ENCODE data around the gene MARVELD3.
"Not testable (repeated sequence)": the region's sequence is repeated elsewhere in the genome, so short reads cannot be mapped to it uniquely, and the experiment has no call there.

MARVELD3 gene

DNA sequence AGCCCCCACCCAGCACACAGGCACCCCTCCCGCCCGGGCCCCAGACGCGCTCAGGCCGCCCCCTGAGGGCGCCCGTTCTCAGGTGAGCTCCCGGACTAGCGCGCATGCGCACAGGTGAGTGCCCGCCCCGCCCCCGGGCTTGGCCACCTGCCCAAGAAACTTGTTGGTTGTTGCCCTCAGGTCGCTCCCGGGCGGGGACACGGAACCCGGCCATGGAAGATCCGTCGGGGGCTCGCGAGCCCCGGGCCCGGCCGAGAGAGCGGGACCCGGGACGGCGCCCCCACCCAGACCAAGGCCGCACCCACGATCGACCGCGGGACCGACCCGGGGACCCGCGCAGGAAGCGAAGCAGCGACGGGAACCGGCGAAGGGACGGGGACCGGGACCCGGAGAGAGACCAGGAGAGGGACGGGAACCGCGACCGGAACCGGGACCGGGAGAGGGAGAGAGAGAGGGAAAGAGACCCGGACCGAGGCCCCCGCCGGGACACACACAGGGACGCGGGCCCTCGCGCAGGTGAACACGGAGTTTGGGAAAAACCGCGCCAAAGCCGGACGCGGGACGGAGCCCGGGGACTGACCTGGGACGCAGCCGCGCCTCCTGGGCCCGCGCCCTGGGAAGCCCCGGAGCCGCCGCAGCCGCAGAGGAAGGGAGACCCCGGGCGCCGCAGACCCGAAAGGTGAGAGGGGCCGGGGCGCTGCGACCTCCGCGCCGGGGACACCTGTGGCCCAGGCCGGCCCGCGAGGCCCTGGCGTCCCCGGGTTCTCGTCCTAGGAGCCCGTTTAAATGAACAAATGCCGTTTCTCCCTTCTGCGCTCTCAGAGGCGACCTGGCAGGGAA lies at the start of gene MARVELD3:
TSS of gene MARVELD3 (plus strand) at position 167 of the 840 bp plus-strand sequence. CDS start at position 213, 46 bp downstream.
- DNase-seq, result no peak

DNA sequence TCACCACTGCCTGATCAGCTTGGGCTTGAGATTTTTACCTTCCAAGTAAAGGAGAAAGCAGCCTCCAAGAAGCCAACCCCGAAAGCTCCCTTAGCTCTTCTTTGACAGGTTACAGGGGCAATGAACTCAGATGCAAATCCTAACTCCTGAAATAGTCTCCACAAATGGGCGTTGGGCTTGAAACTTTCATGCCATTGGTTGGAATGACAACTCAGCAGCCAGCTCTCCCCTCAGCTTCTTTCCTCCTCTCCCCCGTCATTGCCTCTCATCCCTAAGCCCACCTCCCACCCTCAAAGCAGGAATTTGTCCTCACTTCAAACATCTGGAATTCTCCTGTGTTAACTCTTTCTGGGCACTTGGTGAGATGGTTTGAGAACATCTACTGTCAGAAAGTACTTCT lies 49.0 kb upstream of the MARVELD3 start, which contains the start of gene TAT:
TSS of gene TAT (minus strand) at position 122 of the 400 bp plus-strand sequence. CDS start 677 bp downstream, outside the sequence.
- no peak for DNase-seq

DNA sequence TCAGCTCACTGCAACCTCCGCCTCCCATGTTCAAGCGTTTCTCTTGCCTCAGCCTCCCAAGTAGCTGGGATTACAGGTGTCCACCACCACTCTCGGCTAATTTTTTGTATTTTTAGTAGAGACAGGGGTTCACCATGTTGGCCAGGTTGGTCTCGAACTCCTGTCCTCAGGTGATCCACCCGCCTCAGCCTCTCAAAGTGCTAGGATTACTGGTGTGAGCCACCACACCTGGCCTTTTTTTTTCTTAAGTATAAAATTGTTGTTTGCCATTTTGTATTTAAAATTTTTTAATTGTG lies 43.5 kb upstream of the MARVELD3 start:
- not testable (repeated sequence) for DNase-seq

DNA sequence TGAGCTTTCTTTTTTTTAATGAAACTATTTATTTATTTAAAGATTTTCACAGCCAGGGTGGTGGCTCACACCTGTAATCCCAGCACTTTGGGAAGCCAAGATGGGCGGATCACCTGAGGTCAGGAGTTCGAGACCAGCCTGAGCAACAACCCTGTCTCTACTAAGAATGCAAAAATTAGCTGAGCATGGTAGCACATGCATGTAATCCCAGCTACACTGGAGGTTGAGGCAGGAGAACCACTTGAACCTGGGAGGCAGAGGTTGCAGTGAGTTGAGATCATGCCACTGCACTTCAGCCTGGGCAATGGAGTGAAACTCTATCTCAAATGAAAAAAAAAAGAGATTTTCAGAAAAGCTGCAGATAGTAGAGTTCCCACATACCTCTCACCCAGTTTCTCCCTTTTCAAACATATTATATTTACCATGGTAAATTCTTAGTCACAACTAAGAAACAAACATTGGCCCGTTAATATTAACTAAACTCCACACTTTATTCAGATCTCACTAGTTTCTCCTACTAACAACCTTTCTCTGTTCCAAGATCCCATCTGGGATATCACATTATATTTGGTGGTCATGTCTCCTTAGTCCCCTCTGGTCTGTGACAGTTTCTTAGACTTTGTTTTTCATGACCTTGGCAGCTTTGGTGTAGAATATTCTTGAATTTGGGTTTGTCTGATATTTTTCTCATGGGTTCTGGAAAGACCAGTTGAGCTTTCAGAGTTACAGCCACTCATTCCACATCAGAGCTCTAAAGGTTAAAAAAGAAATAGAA lies 41.3 kb upstream of the MARVELD3 start:
- no peak for DNase-seq

DNA sequence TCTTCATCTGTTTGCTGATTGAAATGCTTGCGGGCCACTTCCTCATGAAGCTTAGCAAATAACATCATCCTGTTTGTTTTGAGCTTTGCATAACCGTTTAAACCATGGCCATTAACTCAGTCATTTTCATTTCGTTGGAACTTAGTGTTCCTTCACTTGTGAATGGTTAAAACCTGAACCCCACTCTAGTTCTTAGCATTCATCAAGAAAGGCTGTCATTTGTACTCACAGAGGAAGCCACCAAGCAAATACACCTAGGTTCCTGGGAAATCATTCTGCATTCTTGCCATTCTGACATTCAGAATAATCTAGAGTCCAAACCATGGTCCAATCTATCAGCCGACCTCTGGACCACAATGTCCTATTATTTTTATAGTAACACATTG lies 40.7 kb upstream of the MARVELD3 start:
- DNase-seq, result no peak

DNA sequence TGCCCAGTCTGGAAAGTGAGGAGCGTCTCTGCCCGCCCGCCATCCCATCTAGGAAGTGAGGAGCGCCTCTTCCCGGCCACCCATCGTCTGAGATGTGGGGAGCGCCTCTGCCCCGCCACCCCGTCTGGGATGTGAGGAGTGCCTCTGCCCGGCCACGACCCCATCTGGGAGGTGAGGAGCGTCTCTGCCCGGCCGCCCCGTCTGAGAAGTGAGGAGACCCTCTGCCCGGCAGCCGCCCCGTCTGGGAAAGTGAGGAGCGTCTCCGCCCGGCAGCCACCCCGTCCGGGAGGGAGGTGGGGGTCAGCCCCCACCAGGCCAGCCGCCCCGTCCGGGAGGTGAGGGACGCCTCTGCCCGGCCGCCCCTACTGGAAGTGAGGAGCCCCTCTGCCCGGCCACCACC lies 36.6 kb upstream of the MARVELD3 start:
- DNase-seq, result not testable (repeated sequence)

GRCh38 chr16:71590071-71590470 lies 35.9 kb upstream of the MARVELD3 start:
- DNase-seq, result not testable (repeated sequence)

DNA sequence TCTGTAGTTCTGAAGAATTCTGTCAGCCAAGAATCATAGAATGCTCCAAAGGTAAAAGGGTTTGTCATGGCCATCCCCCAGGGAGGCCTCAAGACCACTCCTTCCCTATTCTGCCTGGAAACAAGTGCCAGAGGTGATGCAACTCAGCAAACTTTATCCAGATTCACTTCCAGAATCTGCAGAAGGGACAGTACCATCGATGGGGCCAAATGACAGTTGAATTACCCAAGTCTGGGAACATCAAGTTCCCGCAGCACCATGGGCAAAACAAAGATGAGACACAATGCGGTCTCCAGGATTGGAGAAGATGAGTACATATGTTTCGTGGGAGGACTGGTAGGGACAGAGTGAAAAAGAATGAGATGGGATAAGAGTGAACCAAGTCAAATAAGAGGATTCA lies 35.4 kb upstream of the MARVELD3 start:
- DNase-seq, result no peak

DNA sequence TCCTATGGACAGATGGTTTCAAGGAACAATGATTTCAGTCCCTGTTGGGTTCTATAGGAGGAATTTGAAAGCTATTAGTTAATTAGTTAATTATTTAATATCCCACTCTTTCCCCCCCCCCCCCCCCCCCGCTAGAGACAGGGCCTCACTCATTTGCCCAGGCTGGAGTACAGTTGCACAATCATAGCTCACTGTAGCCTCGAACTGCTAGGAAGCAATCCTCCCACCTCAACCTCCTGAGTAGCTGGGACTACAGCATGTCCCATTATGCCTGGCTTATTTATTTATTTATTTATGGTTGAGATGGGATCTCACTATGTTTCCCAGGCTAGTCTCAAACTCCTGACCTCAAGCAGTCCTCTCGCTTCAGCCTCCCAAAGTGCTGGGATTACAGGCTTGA lies 34.1 kb upstream of the MARVELD3 start:
- DNase-seq, result no peak

DNA sequence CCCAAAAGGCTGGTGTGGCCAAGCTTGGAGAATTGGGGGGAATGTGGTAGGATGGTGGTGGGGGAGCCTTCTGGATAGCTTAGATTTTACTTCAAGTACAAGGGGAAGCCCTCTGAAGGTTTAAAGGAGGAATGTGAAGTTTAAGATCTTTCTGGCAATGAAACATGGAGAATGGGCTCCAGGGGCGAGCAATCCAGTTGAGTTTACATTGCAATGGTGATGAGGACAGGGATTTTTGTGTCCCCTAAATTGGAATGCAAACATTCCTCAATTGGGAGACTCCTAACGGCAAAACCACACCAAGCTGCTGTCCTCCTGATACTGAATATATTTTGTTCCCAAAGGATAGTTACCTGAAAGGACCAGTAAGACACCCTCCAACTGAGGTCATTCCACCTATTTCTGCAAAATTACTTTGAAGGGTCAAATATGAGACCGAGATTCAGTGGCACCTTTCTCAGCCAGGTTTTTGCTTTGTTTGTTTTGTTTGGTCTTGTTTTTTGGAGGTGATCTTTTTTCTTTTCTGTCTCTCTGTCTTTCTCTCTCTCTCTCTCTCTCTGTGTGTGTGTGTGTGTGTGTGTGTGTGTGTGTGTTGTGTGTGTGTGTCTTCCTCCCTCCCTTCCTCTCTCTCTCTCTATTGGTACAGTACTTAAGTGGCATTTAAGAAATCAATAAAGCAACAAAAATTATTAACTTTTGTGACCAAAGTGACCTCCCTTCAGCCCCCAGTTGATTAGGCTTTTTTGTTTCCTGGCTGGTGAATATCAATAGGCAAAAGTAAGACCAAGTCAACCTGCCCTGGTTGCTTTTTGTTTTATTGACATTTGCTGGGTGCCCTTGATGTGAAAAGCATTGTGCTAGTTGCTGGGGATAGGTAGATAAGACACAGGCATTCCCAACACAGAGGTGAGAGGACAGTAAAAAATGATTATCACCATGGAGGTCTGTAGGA lies 32.7 kb upstream of the MARVELD3 start:
- DNase-seq, result no peak

- no peak for DNase-seq
These were observed 31.9 kb upstream of the MARVELD3 start for GRCh38 chr16:71594000-71594646.

GRCh38 chr16:71595340-71595826 lies 30.6 kb upstream of the MARVELD3 start:
- not testable (repeated sequence) for DNase-seq

DNA sequence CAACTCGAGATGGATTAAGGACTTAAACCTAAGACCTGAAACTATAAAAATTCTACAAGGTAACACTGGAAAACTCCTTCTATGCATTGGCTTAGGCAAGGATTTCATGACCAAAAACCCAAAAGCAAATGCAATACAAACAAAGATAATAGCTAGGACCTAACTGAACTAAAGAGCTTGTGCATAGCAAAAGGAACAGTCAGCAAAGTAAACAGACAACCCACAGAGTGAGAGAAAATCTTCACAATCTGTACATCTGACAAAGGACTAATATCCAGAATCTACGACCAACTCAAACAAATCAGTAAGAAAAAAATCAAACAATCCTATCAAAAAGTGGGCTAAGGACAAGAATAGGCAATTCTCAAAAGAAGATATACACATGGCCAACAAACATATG lies 27.6 kb upstream of the MARVELD3 start:
- DNase-seq, result not testable (repeated sequence)

DNA sequence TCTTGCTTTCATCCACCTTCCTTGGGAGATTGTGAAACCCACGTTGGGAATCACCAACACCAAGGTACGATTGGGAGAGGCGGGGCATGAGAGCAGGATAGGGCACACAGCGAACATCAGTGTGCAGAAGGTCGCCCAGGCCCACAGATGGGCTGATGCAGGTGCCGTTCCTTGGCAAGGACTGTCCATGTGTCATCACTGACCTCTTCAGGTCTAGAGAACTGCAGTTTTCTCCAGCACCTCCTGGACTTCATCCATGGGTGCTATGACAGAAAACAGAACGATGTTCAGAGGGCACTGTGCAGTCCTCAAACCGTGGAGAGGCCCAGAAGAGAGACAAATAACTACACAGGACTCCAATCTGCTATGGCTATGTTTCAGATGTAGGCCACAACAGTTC lies 25.2 kb upstream of the MARVELD3 start:
- DNase-seq, result no peak

- no peak for DNase-seq
These were observed 16.9 kb upstream of the MARVELD3 start for GRCh38 chr16:71609066-71609465.

- DNase-seq, result no peak
These were observed 15.5 kb upstream of the MARVELD3 start for GRCh38 chr16:71610447-71610846.

DNA sequence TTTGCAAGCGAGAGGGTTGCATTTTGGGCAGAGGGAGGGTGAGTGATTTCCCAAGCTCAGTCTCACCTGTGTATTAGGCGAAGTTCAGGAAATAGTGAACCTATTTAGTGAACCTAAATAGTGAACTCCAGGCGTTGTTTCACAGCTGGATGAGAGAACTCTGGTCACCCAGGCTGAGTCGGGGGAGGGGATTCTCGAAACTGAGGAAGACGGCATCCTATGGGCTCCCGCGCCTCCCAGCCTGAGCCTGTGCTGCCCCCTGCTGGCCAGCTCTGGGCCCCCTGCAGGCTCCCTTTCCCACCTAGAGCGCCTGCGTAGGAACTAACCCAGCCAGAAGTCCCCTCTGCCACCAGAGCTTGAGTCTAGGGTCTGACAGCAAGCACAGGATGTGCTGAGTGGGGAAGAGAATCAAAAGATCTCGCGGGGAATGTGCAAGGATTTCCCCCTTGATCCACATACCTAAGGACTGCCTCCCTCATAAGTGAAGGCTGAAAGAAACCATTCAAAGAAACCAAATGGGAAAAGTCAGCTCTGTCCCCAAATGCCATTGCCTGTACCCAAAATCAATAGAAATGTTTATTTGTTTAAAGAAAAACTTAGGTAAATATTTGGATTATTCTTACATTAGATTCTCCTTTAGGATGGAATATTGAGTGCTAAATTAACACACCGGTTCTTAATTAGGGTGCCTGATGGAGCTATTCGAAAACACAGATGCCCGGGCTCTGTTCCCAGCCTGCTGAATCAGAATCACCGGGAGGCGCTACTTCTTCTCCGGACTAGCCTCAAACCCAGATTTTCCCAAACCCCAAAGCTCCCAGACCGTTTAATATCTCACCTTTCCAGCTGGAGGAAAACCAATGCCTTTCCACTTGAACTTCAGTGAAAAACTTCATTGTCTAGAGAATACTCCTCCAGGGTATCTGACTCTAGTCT lies 14.8 kb upstream of the MARVELD3 start:
- peak in 1 of 2 experiments; percentile 36 for DNase-seq

DNA sequence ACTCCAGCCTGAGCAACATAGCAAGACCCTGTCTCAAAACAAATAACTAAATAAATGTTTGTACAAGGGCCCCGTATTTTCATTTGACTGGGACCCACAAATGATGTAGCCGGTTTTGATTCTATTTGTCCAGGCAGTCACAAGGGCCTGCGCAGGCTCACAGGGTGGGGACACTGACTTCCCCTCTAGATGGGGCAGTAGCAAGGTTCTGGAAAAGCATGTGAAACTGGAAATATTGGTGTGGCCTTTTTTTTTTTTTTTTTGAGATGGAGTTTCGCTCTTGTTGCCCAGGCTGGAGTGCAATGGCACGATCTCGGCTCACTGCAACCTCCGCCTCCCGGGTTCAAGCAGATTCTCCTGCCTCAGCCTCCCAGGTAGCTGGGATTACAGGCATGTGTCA lies 11.0 kb upstream of the MARVELD3 start:
- not testable (repeated sequence) for DNase-seq

DNA sequence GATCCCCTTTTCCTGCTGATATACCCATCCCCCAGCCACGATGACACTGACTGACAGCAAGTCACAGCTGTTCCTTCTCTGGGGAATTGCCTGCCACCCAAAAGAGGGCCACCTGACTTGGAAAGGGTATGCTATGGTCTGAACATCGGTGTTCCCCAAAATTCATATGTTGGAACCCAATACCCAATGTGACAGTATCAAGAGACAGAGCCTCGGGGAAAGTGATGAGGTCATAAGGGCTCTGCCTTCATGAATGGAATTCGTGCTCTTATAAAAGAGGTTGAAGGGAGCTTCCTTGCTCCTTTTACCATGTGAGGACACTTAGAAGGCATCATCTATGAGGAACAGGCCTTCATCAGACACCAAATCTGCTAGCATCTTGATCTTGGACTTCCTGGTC lies 7.6 kb upstream of the MARVELD3 start:
- no peak for DNase-seq

DNA sequence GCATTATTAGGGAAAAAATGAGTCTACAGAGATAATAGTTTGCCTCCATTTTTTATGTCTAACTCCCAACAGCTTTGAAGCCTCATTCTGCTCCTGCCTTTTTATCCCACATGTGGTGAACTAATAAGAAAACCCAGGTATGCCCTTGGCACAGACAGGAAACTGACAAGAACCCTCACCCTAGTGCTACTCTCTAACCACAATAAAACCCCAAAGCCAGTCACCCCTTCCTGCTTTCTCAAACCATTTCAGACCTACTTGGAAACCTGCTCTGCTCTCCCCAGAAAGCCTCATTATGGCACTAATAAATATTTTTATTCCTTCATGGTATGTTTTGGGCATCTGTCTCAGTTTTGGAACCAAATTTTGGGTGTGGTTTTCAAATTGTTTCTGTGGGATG lies 3.9 kb upstream of the MARVELD3 start:
- DNase-seq, result no peak

GRCh38 chr16:71623597-71623996 lies 2.4 kb upstream of the MARVELD3 start:
- DNase-seq, result no peak

All from SW 1271 (cell line).